ENCODE results near the gene NDUFAF8.

DNA sequence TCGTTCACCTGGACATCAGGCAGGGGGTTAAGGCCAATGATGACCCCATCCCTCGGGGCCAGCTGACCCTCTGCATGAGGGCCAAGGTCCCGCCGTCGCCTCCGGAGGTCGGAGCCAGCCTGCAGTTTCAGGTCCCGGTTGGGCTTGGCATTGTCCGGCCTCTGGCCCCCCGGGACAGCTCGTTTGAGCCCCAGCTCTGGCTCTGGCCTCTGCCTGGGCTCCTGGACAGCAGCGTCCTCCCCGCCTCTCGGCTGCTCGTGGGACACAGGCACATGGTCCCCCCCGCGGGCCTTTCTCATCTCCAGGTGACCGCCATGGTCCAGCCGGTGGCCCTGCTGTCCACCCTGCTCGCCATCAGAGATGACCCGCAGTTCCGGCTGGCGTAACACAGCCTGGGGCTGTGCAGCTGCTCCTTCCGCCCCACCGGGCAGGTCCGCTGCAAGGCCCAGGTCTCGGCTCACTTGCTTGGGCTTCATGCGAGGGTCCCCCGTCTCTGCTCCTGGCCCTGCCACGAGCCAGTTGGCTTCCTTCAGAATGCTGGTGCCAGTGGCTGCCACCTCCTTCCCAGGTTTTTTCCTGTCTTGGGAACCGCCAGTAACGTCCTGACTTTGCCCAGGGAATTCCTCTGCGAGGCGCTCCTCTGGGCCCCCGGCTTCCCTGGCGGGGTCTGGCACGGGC lies 6.7 kb downstream of the NDUFAF8 start:
- TF ChIP-seq SIX5 (IDR thresholded peaks at IDR 0.05; ENCODE audit: low read depth, low read length, severe bottlenecking) (no peak), YY1 (IDR thresholded peaks at IDR 0.05; ENCODE audit: low read depth, low read length) (no peak), NFIC (IDR thresholded peaks at IDR 0.05; ENCODE audit: low read depth, low read length) (no peak), TAF1 (IDR thresholded peaks at IDR 0.05; ENCODE audit: borderline replicate concordance, low read depth, low read length) (no peak), RCOR1 (conservative IDR thresholded peaks at IDR 0.05; ENCODE audit: low read depth, low read length) (no peak), ZNF24 (IDR thresholded peaks at IDR 0.05) (no peak), ZNF207 (IDR thresholded peaks at IDR 0.05; ENCODE audit: borderline replicate concordance) (no peak), EP300 (IDR thresholded peaks at IDR 0.05; ENCODE audit: borderline replicate concordance in 1 of 2, control insufficient read depth in 1 of 2, low read depth in 2 of 2, low read length in 2 of 2) (no peak), STAT3 (IDR thresholded peaks at IDR 0.05; ENCODE audit: low read depth, low read length) (no peak), CBFB (IDR thresholded peaks at IDR 0.05; ENCODE audit: low read depth) (no peak)
- TF ChIP-seq, protein P1, sequence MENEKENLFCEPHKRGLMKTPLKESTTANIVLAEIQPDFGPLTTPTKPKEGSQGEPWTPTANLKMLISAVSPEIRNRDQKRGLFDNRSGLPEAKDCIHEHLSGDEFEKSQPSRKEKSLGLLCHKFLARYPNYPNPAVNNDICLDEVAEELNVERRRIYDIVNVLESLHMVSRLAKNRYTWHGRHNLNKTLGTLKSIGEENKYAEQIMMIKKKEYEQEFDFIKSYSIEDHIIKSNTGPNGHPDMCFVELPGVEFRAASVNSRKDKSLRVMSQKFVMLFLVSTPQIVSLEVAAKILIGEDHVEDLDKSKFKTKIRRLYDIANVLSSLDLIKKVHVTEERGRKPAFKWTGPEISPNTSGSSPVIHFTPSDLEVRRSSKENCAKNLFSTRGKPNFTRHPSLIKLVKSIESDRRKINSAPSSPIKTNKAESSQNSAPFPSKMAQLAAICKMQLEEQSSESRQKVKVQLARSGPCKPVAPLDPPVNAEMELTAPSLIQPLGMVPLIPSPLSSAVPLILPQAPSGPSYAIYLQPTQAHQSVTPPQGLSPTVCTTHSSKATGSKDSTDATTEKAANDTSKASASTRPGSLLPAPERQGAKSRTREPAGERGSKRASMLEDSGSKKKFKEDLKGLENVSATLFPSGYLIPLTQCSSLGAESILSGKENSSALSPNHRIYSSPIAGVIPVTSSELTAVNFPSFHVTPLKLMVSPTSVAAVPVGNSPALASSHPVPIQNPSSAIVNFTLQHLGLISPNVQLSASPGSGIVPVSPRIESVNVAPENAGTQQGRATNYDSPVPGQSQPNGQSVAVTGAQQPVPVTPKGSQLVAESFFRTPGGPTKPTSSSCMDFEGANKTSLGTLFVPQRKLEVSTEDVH (IDR thresholded peaks at IDR 0.05; ENCODE audit: low read depth, partially characterized antibody), result no peak
- TF ChIP-seq, protein P2, sequence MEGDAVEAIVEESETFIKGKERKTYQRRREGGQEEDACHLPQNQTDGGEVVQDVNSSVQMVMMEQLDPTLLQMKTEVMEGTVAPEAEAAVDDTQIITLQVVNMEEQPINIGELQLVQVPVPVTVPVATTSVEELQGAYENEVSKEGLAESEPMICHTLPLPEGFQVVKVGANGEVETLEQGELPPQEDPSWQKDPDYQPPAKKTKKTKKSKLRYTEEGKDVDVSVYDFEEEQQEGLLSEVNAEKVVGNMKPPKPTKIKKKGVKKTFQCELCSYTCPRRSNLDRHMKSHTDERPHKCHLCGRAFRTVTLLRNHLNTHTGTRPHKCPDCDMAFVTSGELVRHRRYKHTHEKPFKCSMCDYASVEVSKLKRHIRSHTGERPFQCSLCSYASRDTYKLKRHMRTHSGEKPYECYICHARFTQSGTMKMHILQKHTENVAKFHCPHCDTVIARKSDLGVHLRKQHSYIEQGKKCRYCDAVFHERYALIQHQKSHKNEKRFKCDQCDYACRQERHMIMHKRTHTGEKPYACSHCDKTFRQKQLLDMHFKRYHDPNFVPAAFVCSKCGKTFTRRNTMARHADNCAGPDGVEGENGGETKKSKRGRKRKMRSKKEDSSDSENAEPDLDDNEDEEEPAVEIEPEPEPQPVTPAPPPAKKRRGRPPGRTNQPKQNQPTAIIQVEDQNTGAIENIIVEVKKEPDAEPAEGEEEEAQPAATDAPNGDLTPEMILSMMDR (IDR thresholded peaks at IDR 0.05 in 2 of 3, conservative IDR thresholded peaks at IDR 0.05 in 1 of 3; ENCODE audit: control insufficient read depth in 2 of 3, extremely low read depth in 1 of 3, insufficient read depth in 1 of 3, low read depth in 3 of 3, low read length in 3 of 3), result no peak
- TF ChIP-seq, protein P3, sequence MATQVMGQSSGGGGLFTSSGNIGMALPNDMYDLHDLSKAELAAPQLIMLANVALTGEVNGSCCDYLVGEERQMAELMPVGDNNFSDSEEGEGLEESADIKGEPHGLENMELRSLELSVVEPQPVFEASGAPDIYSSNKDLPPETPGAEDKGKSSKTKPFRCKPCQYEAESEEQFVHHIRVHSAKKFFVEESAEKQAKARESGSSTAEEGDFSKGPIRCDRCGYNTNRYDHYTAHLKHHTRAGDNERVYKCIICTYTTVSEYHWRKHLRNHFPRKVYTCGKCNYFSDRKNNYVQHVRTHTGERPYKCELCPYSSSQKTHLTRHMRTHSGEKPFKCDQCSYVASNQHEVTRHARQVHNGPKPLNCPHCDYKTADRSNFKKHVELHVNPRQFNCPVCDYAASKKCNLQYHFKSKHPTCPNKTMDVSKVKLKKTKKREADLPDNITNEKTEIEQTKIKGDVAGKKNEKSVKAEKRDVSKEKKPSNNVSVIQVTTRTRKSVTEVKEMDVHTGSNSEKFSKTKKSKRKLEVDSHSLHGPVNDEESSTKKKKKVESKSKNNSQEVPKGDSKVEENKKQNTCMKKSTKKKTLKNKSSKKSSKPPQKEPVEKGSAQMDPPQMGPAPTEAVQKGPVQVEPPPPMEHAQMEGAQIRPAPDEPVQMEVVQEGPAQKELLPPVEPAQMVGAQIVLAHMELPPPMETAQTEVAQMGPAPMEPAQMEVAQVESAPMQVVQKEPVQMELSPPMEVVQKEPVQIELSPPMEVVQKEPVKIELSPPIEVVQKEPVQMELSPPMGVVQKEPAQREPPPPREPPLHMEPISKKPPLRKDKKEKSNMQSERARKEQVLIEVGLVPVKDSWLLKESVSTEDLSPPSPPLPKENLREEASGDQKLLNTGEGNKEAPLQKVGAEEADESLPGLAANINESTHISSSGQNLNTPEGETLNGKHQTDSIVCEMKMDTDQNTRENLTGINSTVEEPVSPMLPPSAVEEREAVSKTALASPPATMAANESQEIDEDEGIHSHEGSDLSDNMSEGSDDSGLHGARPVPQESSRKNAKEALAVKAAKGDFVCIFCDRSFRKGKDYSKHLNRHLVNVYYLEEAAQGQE (IDR thresholded peaks at IDR 0.05; ENCODE audit: low read depth, low read length), result no peak

All from GM12878 (cell line).